BLaER1 (cell line): ENCODE data around the gene SLC5A12.
"Not testable (repeated sequence)": the region's sequence is repeated elsewhere in the genome, so short reads cannot be mapped to it uniquely, and the experiment has no call there.

Experiments
- H3K27ac ChIP-seq: shearing (Covaris generic); formaldehyde crosslinking; 2 replicates; pipeline ENCODE4 v1.8.1; 2022
- H3K27me3 ChIP-seq: shearing (Covaris generic); formaldehyde crosslinking; 2 replicates; pipeline ENCODE4 v1.8.1; 2022
- H3K36me3 ChIP-seq: shearing (Covaris generic); formaldehyde crosslinking; 2 replicates; pipeline ENCODE4 v1.8.1; 2022
- H3K4me1 ChIP-seq: shearing (Covaris generic); formaldehyde crosslinking; 2 replicates; pipeline ENCODE4 v1.8.1; 2022
- H3K4me2 ChIP-seq: shearing (Covaris generic); formaldehyde crosslinking; 2 replicates; pipeline ENCODE4 v1.8.1; 2022
- H3K4me3 ChIP-seq: shearing (Covaris generic); formaldehyde crosslinking; 2 replicates; pipeline ENCODE4 v1.8.1; 2022
- H3K9ac ChIP-seq: shearing (Covaris generic); formaldehyde crosslinking; 2 replicates; pipeline ENCODE4 v1.8.1; 2022
- H3K9me3 ChIP-seq: shearing (Covaris generic); formaldehyde crosslinking; 2 replicates; pipeline ENCODE4 v1.8.1; 2022
- H4K20me1 ChIP-seq: shearing (Covaris generic); formaldehyde crosslinking; 2 replicates; pipeline ENCODE4 v1.8.1; 2022
- Cebpa-rat ChIP-seq: shearing (Covaris generic); IDR thresholded peaks from 2 replicates; pipeline ENCODE4 v1.8.1; 2022

SLC5A12 gene

GRCh38 chr11:26665946-26666345 is 55.9 kb downstream of the SLC5A12 start:
- no peak overlapping the region for H3K27ac ChIP-seq
- no peak for TF ChIP-seq Cebpa-rat

GRCh38 chr11:26665036-26665435 is 56.8 kb downstream of the SLC5A12 start:
- Histone ChIP-seq H3K4me3 (no peak overlapping the region), H3K4me2 (no peak overlapping the region)
- no peak for TF ChIP-seq Cebpa-rat

More at GRCh38 chr11:26665946-26666345, 55.9 kb downstream of the SLC5A12 start:
- Histone ChIP-seq H3K27me3 (no peaks in the 10 kb centered on the region), H3K9me3 (no peaks in the 10 kb centered on the region), H3K4me2 (no peak overlapping the region), H3K4me3 (no peak overlapping the region), H3K36me3 (no peaks in the 10 kb centered on the region), H3K4me1 (no peaks in the 10 kb centered on the region), H4K20me1 (no peaks in the 10 kb centered on the region), H3K9ac (no peak overlapping the region)

GRCh38 chr11:26662916-26663315 is 58.9 kb downstream of the SLC5A12 start:
- H3K36me3 ChIP-seq = no peaks in the 10 kb centered on the region
- no peak overlapping the region for H3K4me2 ChIP-seq
- no peak for TF ChIP-seq Cebpa-rat
- no peaks in the 10 kb centered on the region for H4K20me1 ChIP-seq
- no peaks in the 10 kb centered on the region for H3K9me3 ChIP-seq
- H3K4me3 ChIP-seq = no peak overlapping the region
- H3K27me3 ChIP-seq = no peaks in the 10 kb centered on the region
- no peak overlapping the region for H3K9ac ChIP-seq
- no peaks in the 10 kb centered on the region for H3K4me1 ChIP-seq
- no peak overlapping the region for H3K27ac ChIP-seq

More at GRCh38 chr11:26665036-26665435, 56.8 kb downstream of the SLC5A12 start:
- Histone ChIP-seq H3K27ac (no peak overlapping the region), H3K9me3 (no peaks in the 10 kb centered on the region), H3K27me3 (no peaks in the 10 kb centered on the region), H3K9ac (no peak overlapping the region), H4K20me1 (no peaks in the 10 kb centered on the region), H3K4me1 (no peaks in the 10 kb centered on the region), H3K36me3 (no peaks in the 10 kb centered on the region)

- H3K4me1 ChIP-seq = no peaks in the 10 kb centered on the region
- H3K9me3 ChIP-seq = no peaks in the 10 kb centered on the region
- no peak overlapping the region for H3K27ac ChIP-seq
- TF ChIP-seq Cebpa-rat = no peak
- H3K27me3 ChIP-seq = no peaks in the 10 kb centered on the region
- no peak overlapping the region for H3K4me3 ChIP-seq
- H3K4me2 ChIP-seq = no peak overlapping the region
- no peak overlapping the region for H3K9ac ChIP-seq
- no peaks in the 10 kb centered on the region for H4K20me1 ChIP-seq
- no peaks in the 10 kb centered on the region for H3K36me3 ChIP-seq
Measured at GRCh38 chr11:26655287-26655686, 66.6 kb downstream of the SLC5A12 start.

GRCh38 chr11:26651916-26652315 is 69.9 kb downstream of the SLC5A12 start:
- H3K27ac ChIP-seq = no peak overlapping the region
- no peaks in the 10 kb centered on the region for H3K9me3 ChIP-seq
- no peak overlapping the region for H3K9ac ChIP-seq
- no peaks in the 10 kb centered on the region for H3K27me3 ChIP-seq
- H3K4me1 ChIP-seq = no peaks in the 10 kb centered on the region
- no peak overlapping the region for H3K4me3 ChIP-seq
- TF ChIP-seq Cebpa-rat = no peak
- no peaks in the 10 kb centered on the region for H4K20me1 ChIP-seq
- no peaks in the 10 kb centered on the region for H3K36me3 ChIP-seq
- no peak overlapping the region for H3K4me2 ChIP-seq

- TF ChIP-seq Cebpa-rat = no peak
- Histone ChIP-seq H3K4me3 (no peak overlapping the region), H3K9me3 (no peaks in the 10 kb centered on the region), H3K4me2 (no peak overlapping the region), H3K27me3 (no peaks in the 10 kb centered on the region), H3K36me3 (no peaks in the 10 kb centered on the region), H4K20me1 (no peaks in the 10 kb centered on the region), H3K27ac (no peak overlapping the region), H3K9ac (no peak overlapping the region), H3K4me1 (no peaks in the 10 kb centered on the region)
Measured at GRCh38 chr11:26649884-26650283, 72.0 kb downstream of the SLC5A12 start.

- not testable (repeated sequence) for H4K20me1 ChIP-seq, H3K4me1 ChIP-seq, H3K9ac ChIP-seq, H3K36me3 ChIP-seq, H3K27ac ChIP-seq, H3K4me3 ChIP-seq, H3K4me2 ChIP-seq, H3K9me3 ChIP-seq, H3K27me3 ChIP-seq
Measured at GRCh38 chr11:26643314-26643713, 78.5 kb downstream of the SLC5A12 start.

GRCh38 chr11:26632691-26633159 is 89.1 kb downstream of the SLC5A12 start:
- Histone ChIP-seq H3K27me3 (no peaks in the 10 kb centered on the region), H3K36me3 (no peaks in the 10 kb centered on the region), H3K4me3 (no peak overlapping the region), H3K9me3 (no peaks in the 10 kb centered on the region), H3K9ac (no peak overlapping the region), H3K27ac (no peak overlapping the region), H4K20me1 (no peaks in the 10 kb centered on the region), H3K4me1 (no peaks in the 10 kb centered on the region), H3K4me2 (no peak overlapping the region)
- no peak for TF ChIP-seq Cebpa-rat

GRCh38 chr11:26626346-26626745 is 95.5 kb downstream of the SLC5A12 start:
- no peak for TF ChIP-seq Cebpa-rat
- H3K27ac ChIP-seq = no peak overlapping the region

GRCh38 chr11:26623076-26623659 is 98.7 kb downstream of the SLC5A12 start:
- H4K20me1 ChIP-seq = no peaks in the 10 kb centered on the region
- H3K4me3 ChIP-seq = no peak overlapping the region
- H3K36me3 ChIP-seq = no peaks in the 10 kb centered on the region
- no peak overlapping the region for H3K9ac ChIP-seq
- TF ChIP-seq Cebpa-rat = no peak
- H3K4me1 ChIP-seq = no peaks in the 10 kb centered on the region
- H3K27ac ChIP-seq = no peak overlapping the region
- H3K9me3 ChIP-seq = no peaks in the 10 kb centered on the region
- no peak overlapping the region for H3K4me2 ChIP-seq
- H3K27me3 ChIP-seq = no peaks in the 10 kb centered on the region

More at GRCh38 chr11:26626346-26626745, 95.5 kb downstream of the SLC5A12 start:
- Histone ChIP-seq H3K36me3 (no peaks in the 10 kb centered on the region), H3K4me3 (no peak overlapping the region), H3K9ac (no peak overlapping the region), H4K20me1 (no peaks in the 10 kb centered on the region), H3K4me1 (no peaks in the 10 kb centered on the region), H3K27me3 (no peaks in the 10 kb centered on the region), H3K4me2 (no peak overlapping the region), H3K9me3 (no peaks in the 10 kb centered on the region)

- Histone ChIP-seq H3K36me3 (no peaks in the 10 kb centered on the region), H3K9me3 (no peaks in the 10 kb centered on the region), H3K9ac (no peak overlapping the region), H3K27ac (no peak overlapping the region), H3K4me1 (no peaks in the 10 kb centered on the region), H3K27me3 (no peaks in the 10 kb centered on the region), H3K4me3 (no peak overlapping the region), H4K20me1 (no peaks in the 10 kb centered on the region), H3K4me2 (no peak overlapping the region)
- TF ChIP-seq Cebpa-rat = no peak
Measured at GRCh38 chr11:26622181-26622580, 99.7 kb downstream of the SLC5A12 start.
